Prostate gland (tissue), 2 donors: ENCODE measurements around the gene C20orf173.

ENCODE experiments used
- POLR2A ChIP-seq: fragments of 450-650 bp; IDR thresholded peaks from one replicate; pipeline ENCODE4 v1.6.1; 2016; ENCODE audit warnings: antibody characterized with exemption, mild to moderate bottlenecking
- TF ChIP-seq, protein P1 (sequence below), 4 experiments: fragments of 200-600 bp in 2 of 4; fragments of 450-650 bp in 2 of 4; sonication (generic) in 2 of 4; IDR thresholded peaks; 1 replicate in 3 of 4; 2 replicates in 1 of 4; pipeline ENCODE4 v1.5.1; 2016 to 2019; ENCODE audit warnings: antibody characterized with exemption in 4 of 4, mild to moderate bottlenecking in 2 of 4, moderate library complexity in 2 of 4

DNA sequence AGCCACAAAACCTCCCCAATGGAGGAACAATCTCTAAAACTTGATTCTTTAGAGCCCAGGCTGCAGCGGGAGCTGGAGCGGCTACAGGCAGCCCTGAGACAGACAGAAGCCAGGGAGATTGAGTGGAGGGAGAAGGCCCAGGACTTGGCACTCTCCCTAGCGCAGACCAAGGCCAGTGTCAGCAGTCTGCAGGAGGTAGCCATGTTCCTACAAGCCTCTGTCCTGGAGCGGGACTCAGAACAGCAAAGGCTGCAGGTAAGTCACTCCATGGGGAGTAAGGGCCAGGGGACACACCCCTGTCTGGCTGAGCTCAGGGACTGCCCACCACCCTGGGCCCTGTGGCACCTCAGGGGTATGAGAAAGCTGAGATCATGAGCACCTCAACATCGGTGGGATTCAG is 24.7 kb downstream of the C20orf173 start:
- TF ChIP-seq, protein P1, sequence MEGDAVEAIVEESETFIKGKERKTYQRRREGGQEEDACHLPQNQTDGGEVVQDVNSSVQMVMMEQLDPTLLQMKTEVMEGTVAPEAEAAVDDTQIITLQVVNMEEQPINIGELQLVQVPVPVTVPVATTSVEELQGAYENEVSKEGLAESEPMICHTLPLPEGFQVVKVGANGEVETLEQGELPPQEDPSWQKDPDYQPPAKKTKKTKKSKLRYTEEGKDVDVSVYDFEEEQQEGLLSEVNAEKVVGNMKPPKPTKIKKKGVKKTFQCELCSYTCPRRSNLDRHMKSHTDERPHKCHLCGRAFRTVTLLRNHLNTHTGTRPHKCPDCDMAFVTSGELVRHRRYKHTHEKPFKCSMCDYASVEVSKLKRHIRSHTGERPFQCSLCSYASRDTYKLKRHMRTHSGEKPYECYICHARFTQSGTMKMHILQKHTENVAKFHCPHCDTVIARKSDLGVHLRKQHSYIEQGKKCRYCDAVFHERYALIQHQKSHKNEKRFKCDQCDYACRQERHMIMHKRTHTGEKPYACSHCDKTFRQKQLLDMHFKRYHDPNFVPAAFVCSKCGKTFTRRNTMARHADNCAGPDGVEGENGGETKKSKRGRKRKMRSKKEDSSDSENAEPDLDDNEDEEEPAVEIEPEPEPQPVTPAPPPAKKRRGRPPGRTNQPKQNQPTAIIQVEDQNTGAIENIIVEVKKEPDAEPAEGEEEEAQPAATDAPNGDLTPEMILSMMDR (IDR thresholded peaks at IDR 0.05): no peak
- no peak for TF ChIP-seq POLR2A
